ENCODE results near the gene OBSL1. TPM values are rescaled to one million over a fixed set of nuclear protein-coding genes. Genes with fewer than 3 reads are reported as not detected.

OBSL1 gene
- total RNA-seq, 2 donors from 2014 or later = 9.9 to 13.2 TPM

- intact Hi-C loops (cut with DNase I) = no loop called here
- H3K4me1 ChIP-seq = no peaks in the 10 kb centered on the region
- TF ChIP-seq, protein P1, sequence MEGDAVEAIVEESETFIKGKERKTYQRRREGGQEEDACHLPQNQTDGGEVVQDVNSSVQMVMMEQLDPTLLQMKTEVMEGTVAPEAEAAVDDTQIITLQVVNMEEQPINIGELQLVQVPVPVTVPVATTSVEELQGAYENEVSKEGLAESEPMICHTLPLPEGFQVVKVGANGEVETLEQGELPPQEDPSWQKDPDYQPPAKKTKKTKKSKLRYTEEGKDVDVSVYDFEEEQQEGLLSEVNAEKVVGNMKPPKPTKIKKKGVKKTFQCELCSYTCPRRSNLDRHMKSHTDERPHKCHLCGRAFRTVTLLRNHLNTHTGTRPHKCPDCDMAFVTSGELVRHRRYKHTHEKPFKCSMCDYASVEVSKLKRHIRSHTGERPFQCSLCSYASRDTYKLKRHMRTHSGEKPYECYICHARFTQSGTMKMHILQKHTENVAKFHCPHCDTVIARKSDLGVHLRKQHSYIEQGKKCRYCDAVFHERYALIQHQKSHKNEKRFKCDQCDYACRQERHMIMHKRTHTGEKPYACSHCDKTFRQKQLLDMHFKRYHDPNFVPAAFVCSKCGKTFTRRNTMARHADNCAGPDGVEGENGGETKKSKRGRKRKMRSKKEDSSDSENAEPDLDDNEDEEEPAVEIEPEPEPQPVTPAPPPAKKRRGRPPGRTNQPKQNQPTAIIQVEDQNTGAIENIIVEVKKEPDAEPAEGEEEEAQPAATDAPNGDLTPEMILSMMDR (IDR thresholded peaks at IDR 0.05) = peak; percentile 27
- H3K9ac ChIP-seq (ENCODE audit: low read depth in 2 of 2, low read length in 2 of 2) = no peak overlapping the region
- no peaks in the 10 kb centered on the region for H3K9me3 ChIP-seq
- H3K27me3 ChIP-seq = peaks cover 35% of the 10 kb centered on the region
- H3K36me3 ChIP-seq = no peaks in the 10 kb centered on the region
- H3K27ac ChIP-seq = no peak overlapping the region
- no peak for DNase-seq
- no peak overlapping the region for H3K4me3 ChIP-seq
Observed at GRCh38 chr2:219521066-219521880, 50.1 kb downstream of the OBSL1 start.

DNA sequence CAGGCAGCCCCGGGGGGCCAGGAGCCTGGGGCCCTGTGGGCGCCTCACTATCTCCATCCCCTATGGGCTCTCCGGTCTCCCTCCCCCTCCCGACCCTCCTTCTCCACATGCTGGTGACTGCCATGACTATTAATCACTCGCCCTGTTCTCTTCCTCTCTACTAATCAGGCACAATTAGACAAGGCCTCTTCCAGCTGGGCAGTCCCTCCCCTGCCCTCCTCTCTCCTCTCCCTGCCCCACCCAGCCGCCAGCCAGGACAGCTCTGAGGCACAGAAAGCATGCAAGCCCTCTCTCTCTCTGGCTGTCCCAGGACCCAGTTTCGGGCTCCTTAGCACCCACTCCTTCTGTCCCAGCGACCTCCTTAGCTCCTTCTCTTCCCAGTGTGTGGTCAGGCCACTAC, 51.3 kb downstream of the OBSL1 start:
- TF ChIP-seq, protein P1 (IDR thresholded peaks at IDR 0.05) = no peak
- H3K9ac ChIP-seq (ENCODE audit: low read depth in 2 of 2, low read length in 2 of 2) = no peak overlapping the region
- intact Hi-C loops (cut with DNase I) = no loop called here
- H3K4me3 ChIP-seq = no peak overlapping the region
- no peaks in the 10 kb centered on the region for H3K4me1 ChIP-seq
- H3K27me3 ChIP-seq = peaks cover 35% of the 10 kb centered on the region
- no peak overlapping the region for H3K27ac ChIP-seq
- DNase-seq = no peak
- no peaks in the 10 kb centered on the region for H3K9me3 ChIP-seq
- H3K36me3 ChIP-seq = no peaks in the 10 kb centered on the region

DNA sequence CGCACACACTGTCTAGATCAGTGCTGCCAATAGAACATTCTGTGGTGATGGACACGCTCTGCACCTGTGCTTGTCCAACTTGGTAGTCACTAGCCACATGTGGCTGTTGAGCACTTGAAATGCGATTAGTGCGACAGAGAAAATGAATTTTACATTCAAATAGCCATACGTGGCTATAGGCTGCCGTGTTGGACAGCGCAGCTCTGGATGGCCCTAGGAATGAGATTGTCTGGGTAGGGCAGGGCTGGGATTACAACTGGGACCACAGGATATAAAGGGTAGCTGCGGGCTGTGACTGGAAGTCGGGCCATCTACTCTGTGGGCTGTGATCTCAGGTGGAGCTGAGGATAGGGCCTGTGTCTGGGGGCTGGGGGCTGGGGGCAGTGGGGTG, 51.8 kb downstream of the OBSL1 start:
- Histone ChIP-seq H3K9me3 (no peaks in the 10 kb centered on the region), H3K27ac (no peak overlapping the region), H3K9ac (ENCODE audit: low read depth in 2 of 2, low read length in 2 of 2) (no peak overlapping the region), H3K36me3 (no peaks in the 10 kb centered on the region), H3K4me3 (no peak overlapping the region), H3K27me3 (peaks cover 40% of the 10 kb centered on the region), H3K4me1 (no peaks in the 10 kb centered on the region)
- no peak for DNase-seq
- intact Hi-C loops (cut with DNase I) = no loop called here
- TF ChIP-seq, protein P1 (IDR thresholded peaks at IDR 0.05) = no peak

DNA sequence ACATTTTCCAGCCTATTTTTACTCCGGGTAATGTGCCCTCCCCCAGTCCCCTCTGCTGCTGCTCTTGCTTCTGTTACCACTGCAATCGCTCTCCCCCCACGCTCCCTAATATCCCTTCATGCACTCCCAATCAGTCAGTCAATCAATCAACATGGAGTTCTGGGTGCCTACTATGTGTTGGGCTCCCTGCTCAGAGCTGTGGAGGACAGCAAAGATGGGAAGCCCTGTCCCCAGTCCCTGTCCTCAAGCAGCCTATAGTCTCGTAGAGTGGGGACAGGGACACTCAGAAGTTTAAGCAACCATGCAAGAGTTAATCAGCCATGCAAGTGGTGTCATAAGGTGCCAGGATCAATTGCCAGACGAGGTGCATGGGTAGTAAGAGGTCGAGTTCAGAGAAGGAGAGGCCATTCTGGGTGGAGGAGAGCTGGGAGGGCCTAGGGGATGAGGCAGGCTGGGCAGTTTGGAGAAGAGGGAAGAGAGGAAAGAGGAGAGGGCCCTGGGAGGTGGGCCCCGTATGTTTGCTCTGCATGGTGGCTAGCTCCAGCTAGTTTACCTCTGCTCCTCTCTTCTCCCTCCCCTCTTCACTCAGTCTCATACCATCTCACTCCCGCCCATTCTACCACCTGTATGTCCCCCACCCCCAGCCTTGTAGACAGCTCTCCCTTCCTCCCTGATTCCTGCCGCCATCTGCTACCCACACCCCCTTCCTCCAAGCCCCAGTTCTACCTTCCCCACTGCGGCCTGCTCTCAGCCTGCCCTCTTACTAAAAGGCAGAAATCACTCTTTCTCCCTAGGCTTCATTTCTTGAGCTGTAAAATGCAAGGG, 53.2 kb downstream of the OBSL1 start:
- Histone ChIP-seq H3K9me3 (no peaks in the 10 kb centered on the region), H3K9ac (ENCODE audit: low read depth in 2 of 2, low read length in 2 of 2) (no peak overlapping the region)

GRCh38 chr2:219516888-219517287, 54.5 kb downstream of the OBSL1 start:
- Histone ChIP-seq H3K27ac (no peak overlapping the region), H3K4me3 (no peak overlapping the region), H3K27me3 (peaks cover 44% of the 10 kb centered on the region), H3K4me1 (no peaks in the 10 kb centered on the region), H3K36me3 (no peaks in the 10 kb centered on the region), H3K9ac (ENCODE audit: low read depth in 2 of 2, low read length in 2 of 2) (no peak overlapping the region), H3K9me3 (no peaks in the 10 kb centered on the region)
- TF ChIP-seq, protein P1 (IDR thresholded peaks at IDR 0.05) = no peak
- no peak for DNase-seq
- intact Hi-C loops (cut with DNase I) = no loop called here

More for the DNA sequence above, 53.2 kb downstream of the OBSL1 start:
- TF ChIP-seq, protein P1 (IDR thresholded peaks at IDR 0.05) = no peak
- no peak overlapping the region for H3K27ac ChIP-seq
- H3K4me1 ChIP-seq = no peaks in the 10 kb centered on the region
- H3K4me3 ChIP-seq = no peak overlapping the region
- H3K27me3 ChIP-seq = peaks cover 44% of the 10 kb centered on the region
- intact Hi-C loops (cut with DNase I) = no loop called here
- DNase-seq = no peak
- H3K36me3 ChIP-seq = no peaks in the 10 kb centered on the region

Data from colonic mucosa (tissue), 4 donors.